Muscle layer of colon (tissue), 2 donors: ENCODE measurements around the gene STIMATE.
A peak's percentile ranks its signal among the peaks of the same experiment; 100 is the strongest.

Experiments
- H3K27ac ChIP-seq: one replicate; pipeline ENCODE4 v1.7.0; 2013; ENCODE audit warnings: low read depth, mild to moderate bottlenecking, low read length, moderate library complexity
- H3K27me3 ChIP-seq, 2 donors: one replicate each; pipeline ENCODE4 v1.7.0; 2013; ENCODE audit warnings: low read length in 2 of 2, mild to moderate bottlenecking in 2 of 2; ENCODE audit not compliant: insufficient read depth in 2 of 2, control insufficient read depth in 1 of 2
- H3K36me3 ChIP-seq: one replicate; pipeline ENCODE4 v1.7.0; 2013; ENCODE audit warnings: mild to moderate bottlenecking, low read length; ENCODE audit not compliant: insufficient read depth
- H3K4me1 ChIP-seq: one replicate; pipeline ENCODE4 v1.7.0; 2013; ENCODE audit warnings: mild to moderate bottlenecking, low read length; ENCODE audit not compliant: insufficient read depth
- H3K4me3 ChIP-seq, 2 donors: one replicate each; pipeline ENCODE4 v1.7.0; 2013; ENCODE audit warnings: low read length in 2 of 2, low read depth in 1 of 2, mild to moderate bottlenecking in 1 of 2, moderate library complexity in 1 of 2
- H3K9ac ChIP-seq: one replicate; pipeline ENCODE4 v1.7.0; 2013; ENCODE audit warnings: low read length
- H3K9me3 ChIP-seq: one replicate; pipeline ENCODE4 v1.7.0; 2013; ENCODE audit warnings: mild to moderate bottlenecking, low read length
- donor health status: abdominal sarcoma.
- donor health status: Adenocarcinoma of cecum.

Gene STIMATE

DNA sequence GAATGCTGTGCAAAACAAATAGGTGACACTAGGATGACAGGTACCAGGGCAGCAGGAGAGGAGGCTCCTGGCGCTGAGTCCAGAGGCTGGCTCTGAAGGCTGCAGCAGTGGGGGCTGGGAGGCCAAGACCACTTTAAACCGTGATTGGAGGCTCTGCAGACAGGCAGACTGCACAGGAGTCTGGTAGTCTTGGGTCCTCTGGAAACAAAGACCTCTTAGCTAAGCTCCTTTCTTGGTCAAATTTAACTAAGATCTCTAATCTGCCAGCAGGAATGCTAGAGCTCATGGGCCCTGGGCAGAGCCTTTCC lies 58.1 kb downstream of the STIMATE start:
- Histone ChIP-seq H3K9ac (no peak overlapping the region), H3K36me3 (peaks cover 41% of the 10 kb centered on the region), H3K27ac (no peak overlapping the region), H3K4me1 (peaks cover under 1% of the 10 kb centered on the region), H3K9me3 (no peaks in the 10 kb centered on the region), H3K27me3 (no peaks in the 10 kb centered on the region), H3K4me3 (no peak overlapping the region)

- Histone ChIP-seq H3K36me3 (peaks cover 41% of the 10 kb centered on the region), H3K4me3 (no peak overlapping the region), H3K4me1 (no peaks in the 10 kb centered on the region), H3K9ac (no peak overlapping the region), H3K27ac (no peak overlapping the region), H3K9me3 (no peaks in the 10 kb centered on the region), H3K27me3 (no peaks in the 10 kb centered on the region)
Measured at GRCh38 chr3:52838561-52839267, 58.6 kb downstream of the STIMATE start.

- Histone ChIP-seq H3K9ac (no peak overlapping the region), H3K9me3 (no peaks in the 10 kb centered on the region), H3K27ac (no peak overlapping the region), H3K36me3 (peaks cover 28% of the 10 kb centered on the region), H3K27me3 (no peaks in the 10 kb centered on the region), H3K4me1 (peaks cover 3% of the 10 kb centered on the region), H3K4me3 (no peak overlapping the region)
Measured at GRCh38 chr3:52836986-52837385, 60.4 kb downstream of the STIMATE start.

- Histone ChIP-seq H3K4me1 (peaks cover 8% of the 10 kb centered on the region), H3K36me3 (peaks cover 22% of the 10 kb centered on the region), H3K9ac (no peak overlapping the region), H3K27ac (no peak overlapping the region), H3K9me3 (no peaks in the 10 kb centered on the region), H3K27me3 (no peaks in the 10 kb centered on the region), H3K4me3 (no peak overlapping the region)
Measured at GRCh38 chr3:52836471-52836845, 60.9 kb downstream of the STIMATE start.

GRCh38 chr3:52835766-52836470 lies 61.4 kb downstream of the STIMATE start:
- Histone ChIP-seq H3K9ac (no peak overlapping the region), H3K4me1 (peaks cover 13% of the 10 kb centered on the region), H3K27me3 (no peaks in the 10 kb centered on the region), H3K36me3 (peaks cover 17% of the 10 kb centered on the region), H3K4me3 (no peak overlapping the region), H3K27ac (no peak overlapping the region), H3K9me3 (no peaks in the 10 kb centered on the region)

DNA sequence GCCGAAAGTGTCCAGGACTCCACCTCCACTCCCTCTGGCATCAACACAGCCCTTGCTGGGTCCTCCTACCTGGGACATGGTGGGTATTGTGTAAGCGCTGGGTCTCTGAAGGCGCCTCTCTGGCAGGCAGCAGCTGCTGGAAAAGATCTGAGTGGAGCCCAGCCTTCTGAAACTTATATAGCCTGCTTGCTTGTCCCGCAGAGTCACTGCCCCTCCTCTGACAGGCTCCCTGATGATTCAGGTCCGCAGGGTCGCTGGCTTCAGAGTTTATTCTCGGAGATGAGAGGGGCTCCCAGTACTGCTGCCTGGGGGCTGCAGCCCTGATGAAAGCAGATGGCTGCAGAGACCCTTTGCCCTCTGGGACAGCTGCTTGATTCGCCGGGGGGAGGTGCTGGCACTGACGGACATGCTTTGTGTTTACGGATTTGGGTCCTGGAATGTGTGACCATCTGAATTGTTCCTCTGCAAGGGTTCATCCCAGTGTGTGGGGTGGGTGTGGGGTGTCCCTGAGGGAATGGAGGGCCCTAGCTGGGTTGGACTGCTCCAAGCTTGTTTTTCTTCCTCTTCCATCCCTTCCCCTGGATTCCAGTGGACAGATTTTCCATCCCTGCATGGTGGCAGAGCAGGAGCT lies 62.4 kb downstream of the STIMATE start, which contains the start of gene MUSTN1:
TSS of gene MUSTN1 (minus strand) at position 149 of the 631 bp plus-strand sequence. CDS start at position 78, 71 bp downstream.
- H3K4me3 ChIP-seq: no peak within 1 kb of the TSS
- H3K9me3 ChIP-seq: no peaks in the 10 kb centered on the region
- no peaks in the 10 kb centered on the region for H3K27me3 ChIP-seq
- H3K27ac ChIP-seq: peak within 1 kb of the TSS; percentile 25
- H3K36me3 ChIP-seq: peaks cover 12% of the 10 kb centered on the region
- H3K9ac ChIP-seq: no peak within 1 kb of the TSS
- H3K4me1 ChIP-seq: peaks cover 13% of the 10 kb centered on the region

DNA sequence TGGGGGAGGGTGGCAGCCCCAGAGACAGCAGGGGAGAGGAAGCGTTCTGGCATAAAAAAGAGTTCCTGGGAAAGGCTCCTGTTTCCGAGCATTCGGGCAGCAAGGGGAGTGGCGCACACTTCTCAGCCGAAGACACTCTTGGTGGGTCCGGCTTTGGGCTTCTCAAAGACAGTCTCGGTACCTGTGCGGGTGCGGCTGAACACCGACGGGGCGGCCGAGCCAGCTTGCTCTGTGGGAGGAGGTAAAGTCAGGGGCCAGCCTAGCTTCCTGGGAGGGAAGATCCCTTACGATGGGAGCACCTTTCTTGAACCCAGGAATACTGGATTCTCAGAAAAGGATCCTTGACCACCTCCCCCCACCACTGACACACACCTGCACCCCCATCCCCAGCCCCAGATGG lies 64.1 kb downstream of the STIMATE start:
- Histone ChIP-seq H3K27ac (no peak overlapping the region), H3K4me1 (peaks cover 13% of the 10 kb centered on the region), H3K4me3 (no peak overlapping the region), H3K9ac (no peak overlapping the region), H3K9me3 (no peaks in the 10 kb centered on the region), H3K36me3 (peaks cover 2% of the 10 kb centered on the region), H3K27me3 (no peaks in the 10 kb centered on the region)

DNA sequence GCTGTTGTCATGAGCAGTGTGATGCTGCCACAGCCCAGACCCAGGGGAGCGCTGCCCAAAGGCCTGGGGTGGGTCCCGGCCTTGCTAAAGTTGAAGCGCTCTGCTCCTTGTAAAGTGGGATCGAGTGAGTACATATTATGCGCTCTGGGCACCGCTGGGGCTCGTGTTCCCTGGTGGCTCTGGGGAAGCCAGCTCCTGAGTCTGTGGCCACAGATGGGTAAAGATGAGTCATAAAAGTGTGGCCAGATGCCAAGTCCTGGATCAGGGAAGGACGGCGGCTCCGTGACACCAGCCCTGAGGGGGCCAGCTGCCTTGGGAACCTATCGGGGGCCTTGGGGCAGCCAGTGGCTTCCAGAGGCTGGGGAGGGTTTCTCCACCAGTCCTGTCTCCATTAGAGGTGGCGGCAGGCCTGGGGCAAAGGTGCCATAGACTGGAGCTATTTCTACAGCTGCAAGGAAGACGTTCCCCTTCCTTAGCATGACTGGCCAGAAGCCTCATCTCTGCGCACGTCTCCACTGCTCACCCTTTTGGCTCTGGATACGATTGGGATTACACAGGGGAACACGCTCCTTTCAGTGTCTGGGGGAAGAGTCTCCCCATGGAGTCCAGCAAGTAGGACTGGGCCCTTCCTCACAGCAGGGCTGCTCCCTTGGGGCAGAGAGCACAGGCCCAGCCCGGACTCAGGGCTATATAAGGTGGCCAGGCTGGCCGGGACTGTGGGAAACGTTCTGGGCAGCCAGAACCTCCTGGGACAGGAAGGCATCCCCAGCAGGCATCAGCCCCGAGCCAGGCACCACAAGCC lies 65.6 kb downstream of the STIMATE start:
- H3K9me3 ChIP-seq: no peaks in the 10 kb centered on the region
- no peaks in the 10 kb centered on the region for H3K27me3 ChIP-seq
- H3K27ac ChIP-seq: no peak overlapping the region
- peaks cover 13% of the 10 kb centered on the region for H3K4me1 ChIP-seq
- no peaks in the 10 kb centered on the region for H3K36me3 ChIP-seq
- no peak overlapping the region for H3K9ac ChIP-seq
- no peak overlapping the region for H3K4me3 ChIP-seq

GRCh38 chr3:52830535-52831258 lies 66.7 kb downstream of the STIMATE start, which contains the start of gene ITIH4:
ITIH4 (minus strand) TSS chr3:52830672; CDS start chr3:52830642, 30 bp downstream.
- H3K9me3 ChIP-seq: no peaks in the 10 kb centered on the region
- H3K27me3 ChIP-seq: no peaks in the 10 kb centered on the region
- H3K36me3 ChIP-seq: no peaks in the 10 kb centered on the region
- H3K4me1 ChIP-seq: peaks cover 13% of the 10 kb centered on the region
- H3K4me3 ChIP-seq: no peak within 1 kb of the TSS
- no peak within 1 kb of the TSS for H3K27ac ChIP-seq
- no peak within 1 kb of the TSS for H3K9ac ChIP-seq

DNA sequence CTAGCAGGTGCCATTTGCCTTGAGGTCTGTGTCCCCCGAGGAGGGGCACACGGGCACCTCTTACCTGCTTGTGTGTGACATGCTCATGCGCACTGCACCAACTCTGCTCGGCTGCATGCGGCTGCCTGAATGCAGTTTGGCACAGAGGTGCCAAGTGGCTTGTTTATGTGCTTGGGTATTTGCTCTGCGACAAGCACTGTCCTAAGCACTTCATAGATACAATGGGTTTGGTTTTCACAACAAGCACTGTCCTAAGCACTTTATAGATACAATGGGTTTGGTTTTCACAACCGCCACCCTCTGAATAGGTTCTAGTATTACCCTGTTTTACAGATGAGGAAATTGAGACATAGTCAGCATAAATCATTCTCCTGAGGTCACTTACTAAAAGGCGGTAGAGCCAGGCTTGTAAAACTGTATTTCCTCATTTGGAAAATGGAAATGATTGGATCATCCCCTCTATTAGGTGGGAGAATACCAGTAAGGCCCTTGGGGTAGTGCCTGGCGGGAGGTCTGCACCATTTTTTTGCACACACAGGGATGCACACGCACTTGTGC lies 67.4 kb downstream of the STIMATE start:
- Histone ChIP-seq H3K9ac (no peak overlapping the region), H3K27ac (no peak overlapping the region), H3K4me3 (no peak overlapping the region), H3K27me3 (no peaks in the 10 kb centered on the region), H3K4me1 (peaks cover 13% of the 10 kb centered on the region), H3K36me3 (no peaks in the 10 kb centered on the region), H3K9me3 (no peaks in the 10 kb centered on the region)
